Activated CD4-positive, CD25-positive, alpha-beta regulatory T cell treated with anti-CD3 and anti-CD28 coated beads, Interleukin-2, amount 50 U/mL, for 72 hours (primary cell): ENCODE data around the gene GRIK3.

Experiments
- DNase-seq: peaks from one replicate; pipeline ENCODE4 v3.0.0; 2021

The GRIK3 gene

GRCh38 chr1:37010011-37010410, 24.3 kb downstream of the GRIK3 start:
- DNase-seq, result no peak

GRCh38 chr1:37009521-37009920, 24.8 kb downstream of the GRIK3 start:
- no peak for DNase-seq

GRCh38 chr1:37006132-37006868, 28.0 kb downstream of the GRIK3 start:
- no peak for DNase-seq

GRCh38 chr1:37002898-37003297, 31.4 kb downstream of the GRIK3 start:
- no peak for DNase-seq

- DNase-seq, result no peak
Observed at GRCh38 chr1:37001703-37002102, 32.6 kb downstream of the GRIK3 start.

- DNase-seq, result no peak
Observed at GRCh38 chr1:36996106-36996505, 38.2 kb downstream of the GRIK3 start.

GRCh38 chr1:36994868-36995267, 39.4 kb downstream of the GRIK3 start:
- no peak for DNase-seq

GRCh38 chr1:36994294-36994693, 40.0 kb downstream of the GRIK3 start:
- no peak for DNase-seq

GRCh38 chr1:36992139-36992943, 42.0 kb downstream of the GRIK3 start:
- DNase-seq, result no peak

GRCh38 chr1:36991551-36991950, 42.8 kb downstream of the GRIK3 start:
- no peak for DNase-seq

- DNase-seq, result no peak
Observed at GRCh38 chr1:36990928-36991327, 43.4 kb downstream of the GRIK3 start.

- no peak for DNase-seq
Observed at GRCh38 chr1:36989241-36989640, 45.1 kb downstream of the GRIK3 start.

- no peak for DNase-seq
Observed at GRCh38 chr1:36988741-36989193, 45.5 kb downstream of the GRIK3 start.

- no peak for DNase-seq
Observed at GRCh38 chr1:36988321-36988720, 46.0 kb downstream of the GRIK3 start.

- no peak for DNase-seq
Observed at GRCh38 chr1:36987276-36987675, 47.0 kb downstream of the GRIK3 start.

GRCh38 chr1:36986241-36986985, 47.9 kb downstream of the GRIK3 start:
- no peak for DNase-seq

- DNase-seq, result no peak
Observed at GRCh38 chr1:36984675-36985074, 49.6 kb downstream of the GRIK3 start.

- DNase-seq, result no peak
Observed at GRCh38 chr1:36984026-36984425, 50.3 kb downstream of the GRIK3 start.

GRCh38 chr1:36982709-36983108, 51.6 kb downstream of the GRIK3 start:
- DNase-seq, result no peak

- DNase-seq, result no peak
Observed at GRCh38 chr1:36981771-36982622, 52.3 kb downstream of the GRIK3 start.

- DNase-seq, result no peak
Observed at GRCh38 chr1:36981126-36981525, 53.2 kb downstream of the GRIK3 start.

- no peak for DNase-seq
Observed at GRCh38 chr1:36977731-36978406, 56.4 kb downstream of the GRIK3 start.
